Endothelial cell of umbilical vein (primary cell): Measurements from ENCODE around the gene ADARB1. TPM values are rescaled to one million over a fixed set of nuclear protein-coding genes. Genes with fewer than 3 reads are reported as not detected.

Experiments
- BruUV-seq: library from RNA; stranded (reverse); fragments of 400-500 nt; replicated peaks from 2 replicates; lab custom pipeline; 2021; lab: Mats Ljungman, UMichigan
- CTCF ChIA-PET: fragments of 300-600, 350-600 bp; sonication (Branson Sonifier 250); formaldehyde crosslinking; loops from one replicate; lab custom pipeline; 2021; ENCODE audit warnings: antibody characterized with exemption, inconsistent platforms; lab: Charles Lee
- POLR2A ChIA-PET: fragments of 300-600, 350-600 bp; sonication (Branson Sonifier 250); formaldehyde crosslinking; loops from one replicate; lab custom pipeline; 2021; ENCODE audit warnings: antibody characterized with exemption, inconsistent platforms; lab: Charles Lee
- DNase-seq: peaks from one replicate; pipeline ENCODE4 v3.0.0-alpha.2; 2011; ENCODE audit warnings: low read depth, low spot score
- FAIRE-seq: peaks from 2 replicates; lab custom pipeline; 2011; peaks lifted over from hg19 to GRCh38; lab: Jason Lieb, UNC
- H2AFZ ChIP-seq: 2 replicates; pipeline ENCODE4 v1.6.0; 2012; ENCODE audit warnings: low read depth, low read length, control low read depth, inconsistent platforms
- H3K27ac ChIP-seq: 2 replicates; pipeline ENCODE4 v1.5.1; 2011; ENCODE audit warnings: low read depth, mild to moderate bottlenecking, control low read depth, low read length, moderate library complexity; ENCODE audit not compliant: insufficient read depth
- H3K27me3 ChIP-seq, 2 experiments: 2 replicates each; pipeline versions ENCODE4 v1.6.0 to v1.6.1; 2011; ENCODE audit warnings: low read length in 2 of 2, mixed read lengths in 1 of 2; ENCODE audit not compliant: control insufficient read depth in 2 of 2, insufficient read depth in 2 of 2
- H3K36me3 ChIP-seq, 2 experiments: 2 replicates in 1 of 2; 3 replicates in 1 of 2; pipeline ENCODE4 v1.5.1; 2011; ENCODE audit warnings: low read length in 2 of 2, mild to moderate bottlenecking in 1 of 2, moderate library complexity in 1 of 2; ENCODE audit not compliant: control insufficient read depth in 2 of 2, insufficient read depth in 2 of 2; ENCODE audit errors: extremely low read depth in 1 of 2
- H3K4me1 ChIP-seq: 3 replicates; pipeline ENCODE4 v1.5.1; 2011; ENCODE audit warnings: mild to moderate bottlenecking, low read length; ENCODE audit not compliant: control insufficient read depth, insufficient read depth; ENCODE audit errors: extremely low read depth
- H3K4me2 ChIP-seq: 2 replicates; pipeline ENCODE4 v1.6.1; 2011; ENCODE audit warnings: low read length, control low read depth, mixed read lengths; ENCODE audit not compliant: insufficient read depth
- H3K4me3 ChIP-seq, 3 experiments: fragments of 200-600 bp in 1 of 3; sonication (generic), shearing (Covaris generic) in 1 of 3; replicated peaks in 1 of 3; 2 replicates each; pipeline ENCODE4 v1.5.1; 2011 to 2016; ENCODE audit warnings: control low read depth in 3 of 3, low read length in 3 of 3, mild to moderate bottlenecking in 2 of 3, inconsistent platforms in 1 of 3, low read depth in 1 of 3, moderate library complexity in 1 of 3; ENCODE audit not compliant: insufficient read depth in 1 of 3
- H3K79me2 ChIP-seq: 2 replicates; pipeline ENCODE4 v1.6.0; 2012; ENCODE audit warnings: low read length, inconsistent platforms; ENCODE audit not compliant: control insufficient read depth, insufficient read depth
- H3K9ac ChIP-seq: replicated peaks from 2 replicates; pipeline ENCODE3; 2011; ENCODE audit warnings: low read length, control low read depth; ENCODE audit not compliant: insufficient read depth; ENCODE audit errors: extremely low read depth
- H3K9me1 ChIP-seq: replicated peaks from 3 replicates; pipeline ENCODE4 v1.6.0; 2011; ENCODE audit warnings: mild to moderate bottlenecking, low read length; ENCODE audit not compliant: control insufficient read depth, insufficient read depth; ENCODE audit errors: extremely low read depth
- H3K9me3 ChIP-seq: replicated peaks from 2 replicates; pipeline ENCODE4 v1.5.1; 2012; ENCODE audit warnings: low read length, inconsistent platforms; ENCODE audit not compliant: control insufficient read depth, insufficient read depth
- H4K20me1 ChIP-seq: replicated peaks from 2 replicates; pipeline ENCODE3; 2011; ENCODE audit warnings: mild to moderate bottlenecking, low read length; ENCODE audit not compliant: control insufficient read depth, insufficient read depth; ENCODE audit errors: extremely low read depth
- CTCF ChIP-seq, 2 donors: IDR thresholded peaks; 1 replicate in 1 of 2; 2 replicates in 1 of 2; pipeline ENCODE4 v1.5.1; 2011; ENCODE audit warnings: low read length in 2 of 2, mild to moderate bottlenecking in 2 of 2, moderate library complexity in 2 of 2, control low read depth in 1 of 2, inconsistent platforms in 1 of 2, low read depth in 1 of 2; ENCODE audit not compliant: insufficient read depth in 1 of 2; ENCODE audit errors: extremely low read depth in 1 of 2
- EZH2 ChIP-seq: IDR thresholded peaks from 2 replicates; pipeline ENCODE4 v1.6.1; 2012; ENCODE audit warnings: borderline replicate concordance, low read depth, mild to moderate bottlenecking, moderate library complexity, low read length, inconsistent platforms; ENCODE audit not compliant: severe bottlenecking
- FOS ChIP-seq: IDR thresholded peaks from 2 replicates; pipeline ENCODE4 v1.6.1; 2011; ENCODE audit warnings: mild to moderate bottlenecking, low read length, moderate library complexity, borderline replicate concordance; ENCODE audit not compliant: insufficient read depth
- GATA2 ChIP-seq: IDR thresholded peaks from 2 replicates; pipeline ENCODE4 v1.7.0; 2011; ENCODE audit warnings: low read depth, mild to moderate bottlenecking, moderate library complexity, mixed read lengths, low read length; ENCODE audit not compliant: insufficient read length, insufficient read depth
- JUN ChIP-seq: IDR thresholded peaks from 2 replicates; pipeline ENCODE4 v1.6.1; 2011; ENCODE audit warnings: borderline replicate concordance, low read depth; ENCODE audit not compliant: insufficient read length, insufficient read depth
- MAX ChIP-seq: IDR thresholded peaks from 2 replicates; pipeline ENCODE4 v1.6.1; 2011; ENCODE audit not compliant: insufficient read depth, insufficient read length
- MYC ChIP-seq: IDR thresholded peaks from one replicate; pipeline ENCODE4 v1.6.1; 2011; ENCODE audit warnings: mild to moderate bottlenecking, low read depth, low read length
- POLR2A ChIP-seq: IDR thresholded peaks from 2 replicates; pipeline ENCODE4 v1.6.1; 2012; ENCODE audit warnings: low read depth, mild to moderate bottlenecking, control low read depth, low read length
- POLR2AphosphoS5 ChIP-seq: IDR thresholded peaks from 2 replicates; pipeline ENCODE4 v1.6.1; 2012; ENCODE audit warnings: low read depth, mild to moderate bottlenecking, control low read depth, low read length, moderate library complexity; ENCODE audit not compliant: insufficient read depth
- dilution Hi-C: fragments of 300-500 bp; cut with MboI; formaldehyde crosslinking; loops from one replicate; pipeline ENCODE4 v1.15.0; 2019; ENCODE audit warnings: low sequenced_read_pairs; ENCODE audit not compliant: extremely low pct_ligation_motif_present
- intact Hi-C: fragments of 100-400 bp; cut with micrococcal nuclease; formaldehyde crosslinking; loops from one replicate; pipeline ENCODE4 v1.10.0; 2022
- polyA plus RNA-seq, 4 experiments: library from polyadenylated mRNA; depleted of rRNA in 3 of 4; stranded (reverse) in 3 of 4; unstranded in 1 of 4; fragments of >200 nt; gene quantifications; 2 replicates each; pipeline versions ENCODE4 v1.2.1 to v1.2.3, GENCODE V29; 2011 to 2012; ENCODE audit warnings: missing spikeins in 1 of 4
- total RNA-seq: library from RNA; stranded (reverse); gene quantifications from 2 replicates; pipeline ENCODE4 v1.2.3, GENCODE V29; 2021

The ADARB1 gene
- total and polyA plus RNA-seq, 2 donors (not counting 3 experiments of a cell fraction or from before 2014, with no cell fraction given), result 32.5 to 54.3 TPM

DNA sequence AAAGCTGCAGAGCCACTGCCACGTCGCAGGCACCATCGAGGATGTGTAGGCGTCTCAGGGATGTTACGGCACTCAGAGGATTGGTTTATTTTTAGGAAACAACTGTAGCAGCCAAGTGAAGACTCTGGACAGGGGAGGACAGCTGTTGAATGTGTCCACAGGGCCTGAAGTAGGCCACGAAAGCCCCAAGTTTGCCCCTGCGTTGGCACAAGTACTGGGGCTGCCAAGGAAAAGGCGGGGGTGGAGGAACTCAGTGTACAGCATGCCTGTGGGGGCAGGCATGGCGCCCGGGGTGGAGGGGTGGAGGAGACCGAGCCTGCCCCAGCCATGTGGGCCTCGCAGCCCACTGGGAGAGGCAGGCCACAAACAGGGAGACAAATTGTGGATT lies 89.7 kb downstream of the ADARB1 start:
- no peak for DNase-seq
- no peaks in the 10 kb centered on the region for H3K4me1 ChIP-seq
- FAIRE-seq, result no peak
- H2AFZ ChIP-seq, result no peak overlapping the region
- no peaks in the 10 kb centered on the region for H3K27me3 ChIP-seq
- H3K79me2 ChIP-seq, result no peaks in the 10 kb centered on the region
- H3K9me3 ChIP-seq, result no peaks in the 10 kb centered on the region
- H3K9ac ChIP-seq, result no peak overlapping the region
- dilution Hi-C loops, result no loop called here
- POLR2A ChIA-PET, result no interaction called here
- CTCF ChIA-PET, result no interaction called here
- no peaks in the 10 kb centered on the region for H3K9me1 ChIP-seq
- no peak overlapping the region for H3K4me3 ChIP-seq
- TF ChIP-seq MAX (no peak), MYC (no peak), EZH2 (no peak), GATA2 (no peak), JUN (no peak), FOS (no peak), CTCF (IDR thresholded peaks at IDR 0.05; ENCODE audit: extremely low read depth in 1 of 2, insufficient read depth in 1 of 2, low read depth in 1 of 2, low read length in 2 of 2) (no peak), POLR2A (no peak), POLR2AphosphoS5 (no peak)
- intact Hi-C loops, result no loop called here
- H4K20me1 ChIP-seq, result no peaks in the 10 kb centered on the region
- H3K36me3 ChIP-seq, result no peaks in the 10 kb centered on the region
- no peak overlapping the region for H3K27ac ChIP-seq
- no TSS peak for BruUV-seq
- no peak overlapping the region for H3K4me2 ChIP-seq
